ENCODE results near the gene RNF213.

DNA sequence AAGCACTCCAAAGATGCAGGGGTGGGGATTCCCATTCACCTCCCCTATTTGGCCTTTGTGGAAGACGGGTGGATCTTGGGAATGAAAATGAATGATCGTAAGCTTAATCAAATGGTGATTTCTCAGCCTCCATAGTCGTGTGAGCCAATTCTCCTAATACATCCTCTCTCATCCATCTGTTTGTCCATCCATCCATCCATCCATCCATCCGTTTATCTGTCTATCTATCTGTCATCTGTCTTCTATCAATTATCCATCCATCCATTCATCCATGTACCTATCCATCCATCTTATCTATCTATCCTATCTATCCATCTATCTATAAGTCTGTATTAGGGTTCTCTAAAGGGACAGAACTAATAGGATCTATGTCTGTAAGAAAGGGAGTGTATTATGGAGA is 7.8 kb downstream of the RNF213 start:
- TF ChIP-seq, protein P1, sequence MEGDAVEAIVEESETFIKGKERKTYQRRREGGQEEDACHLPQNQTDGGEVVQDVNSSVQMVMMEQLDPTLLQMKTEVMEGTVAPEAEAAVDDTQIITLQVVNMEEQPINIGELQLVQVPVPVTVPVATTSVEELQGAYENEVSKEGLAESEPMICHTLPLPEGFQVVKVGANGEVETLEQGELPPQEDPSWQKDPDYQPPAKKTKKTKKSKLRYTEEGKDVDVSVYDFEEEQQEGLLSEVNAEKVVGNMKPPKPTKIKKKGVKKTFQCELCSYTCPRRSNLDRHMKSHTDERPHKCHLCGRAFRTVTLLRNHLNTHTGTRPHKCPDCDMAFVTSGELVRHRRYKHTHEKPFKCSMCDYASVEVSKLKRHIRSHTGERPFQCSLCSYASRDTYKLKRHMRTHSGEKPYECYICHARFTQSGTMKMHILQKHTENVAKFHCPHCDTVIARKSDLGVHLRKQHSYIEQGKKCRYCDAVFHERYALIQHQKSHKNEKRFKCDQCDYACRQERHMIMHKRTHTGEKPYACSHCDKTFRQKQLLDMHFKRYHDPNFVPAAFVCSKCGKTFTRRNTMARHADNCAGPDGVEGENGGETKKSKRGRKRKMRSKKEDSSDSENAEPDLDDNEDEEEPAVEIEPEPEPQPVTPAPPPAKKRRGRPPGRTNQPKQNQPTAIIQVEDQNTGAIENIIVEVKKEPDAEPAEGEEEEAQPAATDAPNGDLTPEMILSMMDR (IDR thresholded peaks at IDR 0.05), result no peak
- no peak for TF ChIP-seq POLR2A (IDR thresholded peaks at IDR 0.05)
